ENCODE results near the gene REC114.
A peak's percentile ranks its signal among the peaks of the same experiment; 100 is the strongest.
"Not testable (repeated sequence)": the region's sequence is repeated elsewhere in the genome, so short reads cannot be mapped to it uniquely, and the experiment has no call there.

Gene REC114

DNA sequence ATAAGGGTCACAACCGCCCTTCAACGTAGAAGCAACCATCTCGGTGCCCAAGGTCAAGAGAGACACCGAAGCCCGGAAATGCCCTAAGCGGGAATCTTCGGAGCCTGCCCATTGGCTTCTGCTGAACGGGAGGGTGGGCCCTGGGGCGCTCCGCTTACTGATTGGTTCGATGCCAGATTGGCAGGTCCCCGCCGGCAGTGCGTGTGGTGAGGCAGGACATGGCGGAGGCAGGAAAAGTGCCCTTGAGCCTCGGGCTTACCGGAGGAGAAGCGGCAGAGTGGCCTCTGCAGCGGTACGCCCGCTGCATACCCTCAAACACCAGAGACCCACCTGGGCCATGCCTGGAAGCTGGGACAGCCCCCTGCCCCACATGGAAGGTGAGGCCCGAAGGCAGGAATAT is at the start of gene REC114:
Gene REC114, plus strand, starts transcription at position 197 of the 400 bp plus-strand sequence. Its CDS starts 22 bp downstream, at position 219.
- DNase-seq = no peak

GRCh38 chr15:73393336-73393735 is 49.6 kb upstream of the REC114 start:
- DNase-seq = no peak

GRCh38 chr15:73394782-73395181 is 48.2 kb upstream of the REC114 start:
- DNase-seq = no peak

DNA sequence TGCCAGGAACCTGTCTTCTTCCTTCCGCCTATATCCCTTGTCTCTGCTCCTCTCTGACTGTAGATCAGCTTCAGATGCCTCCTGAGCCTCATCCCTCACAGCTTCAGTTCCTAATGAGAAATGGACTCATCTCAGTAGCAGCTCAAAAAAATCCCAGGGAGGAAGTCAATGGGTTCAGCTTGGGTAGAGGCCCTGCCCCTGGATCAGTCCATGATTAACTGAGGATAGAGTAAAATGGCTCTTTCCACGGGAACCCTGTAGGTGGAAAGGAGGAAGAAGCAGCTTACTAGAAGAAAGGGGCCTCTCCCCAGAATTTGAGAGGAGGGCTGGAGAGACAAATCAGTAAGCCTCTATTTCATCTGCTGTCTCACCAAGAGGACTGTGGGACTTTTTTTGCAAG is 47.3 kb upstream of the REC114 start:
- DNase-seq = no peak

- DNase-seq = no peak
Measured at GRCh38 chr15:73397461-73397860, 45.5 kb upstream of the REC114 start.

GRCh38 chr15:73398861-73399260 is 44.1 kb upstream of the REC114 start:
- peak; percentile 30 for DNase-seq

DNA sequence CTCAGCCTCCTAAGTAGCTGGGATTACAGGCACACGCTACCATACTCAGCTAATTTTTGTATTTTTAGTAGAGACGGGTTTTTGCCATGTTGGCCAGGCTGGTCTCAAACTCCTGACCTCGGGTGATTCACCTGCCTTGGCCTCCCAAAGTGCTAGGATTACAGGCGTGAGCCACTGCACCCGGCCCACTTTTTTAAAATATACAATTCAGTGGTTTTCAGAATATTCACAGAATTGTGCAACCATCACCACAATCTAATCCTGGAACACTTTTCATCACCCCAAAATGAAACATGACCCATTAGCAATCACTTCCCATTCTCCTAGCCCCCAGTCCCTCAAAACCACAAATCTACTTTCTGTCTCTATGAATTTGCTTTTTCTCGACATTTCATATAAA is 42.7 kb upstream of the REC114 start:
- peak; percentile 72 for DNase-seq

- peak; percentile 85 for DNase-seq
Measured at GRCh38 chr15:73403171-73403570, 39.8 kb upstream of the REC114 start.

GRCh38 chr15:73414876-73415275 is 28.1 kb upstream of the REC114 start:
- no peak for DNase-seq

DNA sequence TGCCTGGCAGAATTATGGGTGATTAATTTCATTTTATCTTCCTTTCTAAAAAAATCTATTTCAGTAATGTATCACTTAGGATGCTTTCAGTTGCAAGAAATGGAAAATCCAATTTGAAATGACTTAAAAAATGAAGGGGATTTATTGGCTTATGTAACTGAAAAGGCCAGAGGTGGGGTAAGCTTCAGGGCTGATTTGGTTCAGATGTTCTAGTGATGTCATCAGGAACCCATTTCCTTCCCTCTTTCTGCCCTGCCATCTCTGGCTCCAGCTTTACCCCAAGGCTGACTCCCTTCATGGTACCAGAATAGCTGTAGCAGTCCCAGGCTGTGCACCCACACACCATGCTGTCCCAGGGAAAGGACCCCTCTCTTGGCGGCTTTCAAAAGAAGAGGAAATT is 18.5 kb upstream of the REC114 start:
- no peak for DNase-seq

DNA sequence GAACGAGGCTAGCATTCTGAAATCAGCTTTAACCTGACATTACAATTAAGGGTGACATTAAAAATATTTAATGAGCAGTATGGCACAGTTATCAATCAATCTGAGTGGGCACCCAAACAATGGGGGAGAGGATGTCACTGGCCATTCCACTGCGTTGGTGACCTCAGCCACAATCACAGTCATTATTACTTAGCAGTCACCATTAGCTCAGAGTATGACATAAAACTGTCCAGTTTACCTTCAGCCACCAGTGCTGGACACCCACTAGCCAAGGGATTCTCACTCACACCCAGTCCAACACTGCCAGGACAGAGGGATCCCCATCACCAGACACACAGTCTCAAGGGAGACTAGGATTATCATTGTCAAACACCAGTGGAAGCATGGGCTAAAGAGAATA is 17.5 kb upstream of the REC114 start:
- DNase-seq = no peak

GRCh38 chr15:73426323-73426994 is 16.5 kb upstream of the REC114 start:
- DNase-seq = no peak

DNA sequence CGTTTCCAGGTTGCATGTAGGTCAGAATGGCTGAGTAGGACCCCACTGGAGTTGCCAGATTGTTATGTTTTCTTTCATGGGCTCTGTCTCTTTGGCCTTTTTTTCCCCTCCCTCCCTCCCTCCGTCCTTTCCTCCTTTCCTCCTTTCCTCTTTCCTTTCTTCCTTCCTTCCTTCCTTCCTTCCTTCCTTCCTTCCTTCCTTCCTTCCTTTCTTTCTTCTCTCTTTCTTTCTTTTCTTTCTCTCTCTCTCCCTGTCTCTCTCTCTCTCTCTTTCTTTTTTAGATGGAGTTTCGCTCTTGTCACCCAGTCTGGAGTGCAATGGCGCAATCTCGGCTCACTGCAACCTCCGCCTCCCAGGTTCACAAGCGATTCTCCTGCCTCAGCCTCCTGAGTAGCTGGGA is 11.6 kb upstream of the REC114 start:
- DNase-seq = not testable (repeated sequence)

GRCh38 chr15:73433873-73434272 is 9.1 kb upstream of the REC114 start:
- no peak for DNase-seq

DNA sequence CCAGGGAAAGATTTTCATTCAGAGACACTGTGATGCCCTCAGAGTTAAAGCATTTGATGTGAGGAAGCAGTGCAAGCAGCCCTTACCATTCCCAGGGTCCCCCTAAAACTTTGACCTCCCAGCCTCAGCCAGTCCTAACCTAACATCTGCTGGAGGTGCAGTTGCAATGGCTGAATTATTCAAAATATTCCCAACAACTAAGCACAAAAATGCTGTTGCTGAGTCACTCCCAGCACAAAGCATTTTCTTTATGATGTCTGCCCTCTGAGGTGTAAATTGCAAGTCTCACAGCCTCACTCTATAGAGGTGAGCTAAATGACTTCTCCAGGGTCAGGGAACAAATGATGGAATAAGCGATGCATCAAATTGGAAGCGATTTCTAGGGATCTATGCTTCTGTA is 6.4 kb upstream of the REC114 start:
- peak; percentile 25 for DNase-seq

DNA sequence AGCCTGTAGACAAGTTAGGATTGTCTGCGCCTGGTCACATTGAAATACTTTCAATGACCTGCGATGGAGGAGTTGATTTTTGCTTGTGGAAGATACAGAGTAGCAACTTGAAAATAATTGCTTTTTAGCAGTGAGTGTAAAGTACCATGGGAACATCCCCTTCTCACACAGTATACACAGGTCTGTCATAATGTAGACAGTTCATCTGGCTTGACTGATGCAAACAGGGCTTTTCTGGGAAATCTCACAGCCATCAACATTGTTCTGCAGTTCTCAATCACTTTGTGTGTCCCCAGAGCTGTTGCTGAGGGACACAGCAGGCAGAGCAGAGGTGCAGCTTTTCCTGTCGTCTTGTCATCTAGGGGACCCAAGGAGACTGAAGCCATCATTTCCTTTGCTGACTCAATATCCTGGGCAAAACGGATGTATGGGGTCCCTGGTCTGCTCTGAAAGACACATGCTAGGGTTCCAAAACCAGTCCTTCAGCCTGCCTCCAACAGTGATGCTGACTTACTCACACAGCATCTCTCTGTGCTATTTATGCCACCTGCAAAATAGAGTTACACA is 5.3 kb upstream of the REC114 start:
- no peak for DNase-seq

GRCh38 chr15:73438651-73439050 is 4.3 kb upstream of the REC114 start:
- DNase-seq = no peak

DNA sequence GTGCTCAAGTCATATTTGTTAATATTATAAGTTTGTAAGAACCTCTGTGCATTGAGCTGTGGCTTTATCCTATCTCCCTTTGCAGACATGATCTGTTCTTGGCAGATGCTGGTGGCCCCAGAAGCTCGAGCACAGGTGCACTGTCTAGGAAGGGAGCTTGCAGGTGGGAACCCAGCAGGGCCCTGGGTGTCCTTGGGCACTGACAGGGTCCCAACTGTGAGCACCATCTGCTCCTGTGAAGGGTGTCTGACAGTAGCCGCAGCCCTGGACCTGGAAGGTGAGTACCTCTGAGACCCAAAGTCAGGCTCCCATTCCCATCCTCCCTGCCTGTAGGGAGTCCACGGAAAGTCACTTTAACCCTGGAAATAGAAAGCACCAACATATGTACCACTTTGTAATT is 2.4 kb upstream of the REC114 start:
- DNase-seq = no peak

GRCh38 chr15:73442421-73442820 is 543 bp upstream of the REC114 start:
- DNase-seq = no peak

DNA sequence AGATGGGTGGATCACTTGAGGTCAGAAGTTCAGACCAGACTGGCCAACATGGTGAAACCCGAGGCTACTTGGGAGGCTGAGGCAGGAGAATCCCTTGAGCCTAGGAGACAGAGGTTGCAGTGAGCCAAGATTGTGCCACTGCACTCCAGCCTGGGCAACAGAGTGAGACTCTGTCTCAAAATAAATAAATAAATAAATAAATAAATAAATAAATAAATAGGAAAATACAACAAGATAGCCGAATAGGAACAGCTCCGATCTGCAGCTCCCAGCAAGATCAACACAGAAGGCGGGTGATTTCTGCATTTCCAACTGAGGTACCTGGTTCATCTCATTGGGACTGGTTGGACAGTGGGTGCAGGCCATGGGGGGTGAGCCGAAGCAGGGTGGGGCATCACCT is 4.5 kb downstream of the REC114 start:
- not testable (repeated sequence) for DNase-seq

DNA sequence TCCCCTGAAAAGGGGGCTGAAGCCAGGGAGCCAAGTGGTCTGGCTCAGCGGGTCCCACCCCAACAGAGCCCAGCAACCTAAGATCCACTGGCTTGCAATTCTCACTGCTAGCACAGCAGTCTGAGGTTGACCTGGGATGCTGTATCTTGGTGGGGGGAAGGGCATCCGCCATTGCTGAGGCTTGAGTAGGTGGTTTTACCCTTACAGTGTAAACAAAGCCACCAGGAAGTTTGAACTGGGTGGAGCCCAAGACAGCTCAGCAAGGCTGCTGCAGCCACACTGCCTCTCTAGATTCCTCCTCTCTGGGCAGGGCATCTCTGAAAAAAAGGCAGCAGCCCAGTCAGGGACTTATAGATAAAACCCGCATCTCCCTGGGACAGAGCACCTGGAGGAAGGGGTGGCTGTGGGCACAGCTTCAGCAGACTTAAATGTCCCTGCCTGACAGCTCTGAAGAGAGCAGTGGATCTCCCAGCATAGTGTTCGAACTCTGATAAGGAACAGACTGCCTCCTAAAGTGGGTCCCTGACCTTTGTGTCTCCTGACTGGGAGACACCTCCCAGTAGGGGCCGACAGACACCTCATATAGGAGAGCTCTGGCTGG is 5.3 kb downstream of the REC114 start:
- DNase-seq = not testable (repeated sequence)

GRCh38 chr15:73449980-73450379 is 7.0 kb downstream of the REC114 start:
- DNase-seq = not testable (repeated sequence)

DNA sequence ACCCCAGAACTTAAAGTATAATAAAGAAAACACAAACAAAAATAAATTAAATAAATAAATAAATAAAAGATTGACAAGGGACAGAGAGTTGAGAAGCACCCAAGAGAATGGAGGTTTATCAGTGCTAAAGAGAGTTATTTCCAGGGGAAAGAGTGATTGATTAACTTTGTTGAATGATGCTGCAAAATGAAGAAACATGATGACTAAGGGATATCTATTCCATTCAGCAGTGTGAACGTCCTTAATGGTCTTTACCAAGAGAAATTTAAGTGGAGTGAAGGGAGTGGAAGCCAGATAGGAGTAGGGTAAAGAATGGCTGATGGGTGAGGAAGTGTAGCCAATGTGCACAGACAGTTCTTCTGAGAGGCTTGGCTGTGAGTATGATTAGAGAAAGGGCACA is 11.1 kb downstream of the REC114 start:
- no peak for DNase-seq

GRCh38 chr15:73455876-73456275 is 12.9 kb downstream of the REC114 start:
- no peak for DNase-seq

- no peak for DNase-seq
Measured at GRCh38 chr15:73457334-73457733, 14.4 kb downstream of the REC114 start.

All from NCI-H226 (cell line).